GM06990 (cell line): ENCODE data around the gene MAML3.

ENCODE experiments used
- DNase-seq: peaks from one replicate; pipeline ENCODE4 v3.0.0-alpha.2; 2011; ENCODE audit not compliant: insufficient read length; ENCODE audit errors: extremely low read depth
- H3K27me3 ChIP-seq: replicated peaks from 2 replicates; pipeline ENCODE4 v1.6.0; 2011; ENCODE audit warnings: low read length; ENCODE audit not compliant: control insufficient read depth, insufficient read depth
- H3K36me3 ChIP-seq: 2 replicates; pipeline ENCODE4 v1.5.1; 2011; ENCODE audit warnings: low read length; ENCODE audit not compliant: control insufficient read depth, insufficient read depth
- H3K4me3 ChIP-seq: replicated peaks from 2 replicates; pipeline ENCODE4 v1.5.1; 2011; ENCODE audit warnings: low read depth, mild to moderate bottlenecking, control low read depth, low read length
- CTCF ChIP-seq: IDR thresholded peaks from 2 replicates; pipeline ENCODE4 v1.5.1; 2011; ENCODE audit warnings: low read length, control low read depth, mild to moderate bottlenecking, inconsistent platforms; ENCODE audit not compliant: insufficient read depth, poor library complexity, severe bottlenecking

MAML3 gene

GRCh38 chr4:140112576-140112975, 41.4 kb downstream of the MAML3 start:
- Histone ChIP-seq H3K36me3 (no peaks in the 10 kb centered on the region), H3K27me3 (0 out of 2 replicates have a peak, but pooled peaks cover 2% of the 10 kb centered on the region), H3K4me3 (no peak overlapping the region)
- TF ChIP-seq CTCF: no peak
- DNase-seq: no peak

GRCh38 chr4:140111256-140111655, 42.7 kb downstream of the MAML3 start:
- H3K36me3 ChIP-seq: no peaks in the 10 kb centered on the region
- 0 out of 2 replicates have a peak, but pooled peaks cover 2% of the 10 kb centered on the region for H3K27me3 ChIP-seq
- DNase-seq: no peak
- H3K4me3 ChIP-seq: no peak overlapping the region
- TF ChIP-seq CTCF: no peak

GRCh38 chr4:140110542-140111215, 43.3 kb downstream of the MAML3 start:
- H3K27me3 ChIP-seq: 0 out of 2 replicates have a peak, but pooled peaks cover 2% of the 10 kb centered on the region
- TF ChIP-seq CTCF: no peak
- DNase-seq: no peak
- no peaks in the 10 kb centered on the region for H3K36me3 ChIP-seq
- H3K4me3 ChIP-seq: no peak overlapping the region

- H3K36me3 ChIP-seq: no peaks in the 10 kb centered on the region
- H3K4me3 ChIP-seq: no peak overlapping the region
- DNase-seq: no peak
- no peak for TF ChIP-seq CTCF
- H3K27me3 ChIP-seq: 0 out of 2 replicates have a peak, but pooled peaks cover 2% of the 10 kb centered on the region
These were observed 44.2 kb downstream of the MAML3 start for GRCh38 chr4:140109737-140110136.

GRCh38 chr4:140109292-140109691, 44.7 kb downstream of the MAML3 start:
- TF ChIP-seq CTCF: no peak
- H3K36me3 ChIP-seq: no peaks in the 10 kb centered on the region
- DNase-seq: no peak
- H3K4me3 ChIP-seq: no peak overlapping the region
- H3K27me3 ChIP-seq: 0 out of 2 replicates have a peak, but pooled peaks cover 2% of the 10 kb centered on the region
